HCT116 (cell line): Measurements from ENCODE around the gene FN3K.
"Not testable (repeated sequence)": the region's sequence is repeated elsewhere in the genome, so short reads cannot be mapped to it uniquely, and the experiment has no call there.

ENCODE experiments used
- ATF3 ChIP-seq: IDR thresholded peaks from 2 replicates; pipeline ENCODE4 v1.6.1; 2012
- CBX3 ChIP-seq: IDR thresholded peaks from 2 replicates; pipeline ENCODE4 v1.6.1; 2012; ENCODE audit warnings: low read depth
- CEBPB ChIP-seq: IDR thresholded peaks from 2 replicates; pipeline ENCODE4 v1.6.1; 2012; ENCODE audit warnings: low read depth
- CTCF ChIP-seq, 3 experiments: fragments of 200-600 bp in 1 of 3; sonication (generic) in 1 of 3; IDR thresholded peaks in 2 of 3; conservative IDR thresholded peaks in 1 of 3; 2 replicates each; pipeline ENCODE4 v1.5.1; 2012 to 2017; ENCODE audit warnings: low read depth in 2 of 3, low read length in 2 of 3, antibody characterized with exemption in 1 of 3, borderline replicate concordance in 1 of 3, control low read depth in 1 of 3, mild to moderate bottlenecking in 1 of 3, mixed read lengths in 1 of 3, mixed run types in 1 of 3, moderate library complexity in 1 of 3; ENCODE audit not compliant: insufficient read depth in 1 of 3
- EGR1 ChIP-seq: IDR thresholded peaks from 2 replicates; pipeline ENCODE4 v1.6.1; 2012; ENCODE audit warnings: low read depth
- POLR2A ChIP-seq: IDR thresholded peaks from 2 replicates; pipeline ENCODE4 v1.7.0; 2011; ENCODE audit warnings: borderline replicate concordance; ENCODE audit not compliant: insufficient read depth, insufficient read length; ENCODE audit errors: extremely low read depth
- POLR2AphosphoS5 ChIP-seq: IDR thresholded peaks from 2 replicates; pipeline ENCODE4 v1.6.1; 2011; ENCODE audit warnings: mild to moderate bottlenecking, low read depth, low read length, moderate library complexity
- RAD21 ChIP-seq: IDR thresholded peaks from 2 replicates; pipeline ENCODE4 v1.6.1; 2012; ENCODE audit warnings: low read depth, mild to moderate bottlenecking
- SIN3A ChIP-seq: IDR thresholded peaks from 2 replicates; pipeline ENCODE4 v1.6.1; 2012; ENCODE audit warnings: low read depth
- YY1 ChIP-seq: IDR thresholded peaks from 2 replicates; pipeline ENCODE4 v1.6.1; 2011; ENCODE audit warnings: low read length, low read depth, moderate library complexity, mild to moderate bottlenecking; ENCODE audit not compliant: insufficient replicate concordance; ENCODE audit errors: extremely low read depth

GRCh38 chr17:82777778-82778375, 42.5 kb downstream of the FN3K start:
- TF ChIP-seq CEBPB, CBX3, ATF3, POLR2A, POLR2AphosphoS5, YY1, EGR1, SIN3A: not testable (repeated sequence)
- peak; percentile 36 to 41 (median 37); a peak in 5 of 6 replicates for TF ChIP-seq CTCF (IDR thresholded peaks at IDR 0.05 in 2 of 3, conservative IDR thresholded peaks at IDR 0.05 in 1 of 3; ENCODE audit: borderline replicate concordance in 1 of 3, insufficient read depth in 1 of 3, low read depth in 2 of 3, low read length in 2 of 3)
- peak; percentile 42 for TF ChIP-seq RAD21
